Psoas muscle (tissue), 8 donors: ENCODE results near the gene NUDC. TPM values are rescaled to one million over a fixed set of nuclear protein-coding genes. Genes with fewer than 3 reads are reported as not detected.

Experiments
- ATAC-seq, 4 donors: fragments of 200-7000 bp; cut with Tn5 transposase; one replicate each; pipeline ENCODE4 v1.9.1; 2020; ENCODE audit warnings: moderate library complexity in 3 of 4, mild to moderate bottlenecking in 2 of 4
- DNase-seq, 2 donors: peaks; one replicate each; pipeline ENCODE4 v3.0.0-alpha.2; 2020
- H3K27ac ChIP-seq: fragments of 200-600 bp; one replicate; pipeline ENCODE4 v1.8.0; 2022
- H3K27me3 ChIP-seq, 3 donors: fragments of 200-600 bp in 1 of 3; one replicate each; pipeline versions ENCODE4 v1.6.1 to v1.8.0; 2013 to 2022; ENCODE audit warnings: low read length in 2 of 3, mild to moderate bottlenecking in 2 of 3, moderate library complexity in 1 of 3; ENCODE audit not compliant: insufficient read depth in 3 of 3
- H3K36me3 ChIP-seq, 2 donors: fragments of 200-600 bp in 1 of 2; one replicate each; pipeline versions ENCODE4 v1.6.1 to v1.8.0; 2013 to 2022; ENCODE audit warnings: low read depth in 1 of 2, mild to moderate bottlenecking in 1 of 2, moderate library complexity in 1 of 2; ENCODE audit not compliant: insufficient read depth in 1 of 2
- H3K4me1 ChIP-seq: fragments of 200-600 bp; one replicate; pipeline ENCODE4 v1.8.0; 2022
- H3K4me3 ChIP-seq: fragments of 200-600 bp; one replicate; pipeline ENCODE4 v1.8.0; 2022; ENCODE audit warnings: mild to moderate bottlenecking
- H3K9me3 ChIP-seq: fragments of 200-600 bp; one replicate; pipeline ENCODE4 v1.8.0; 2022
- CTCF ChIP-seq: fragments of 200-600 bp; IDR thresholded peaks from one replicate; pipeline ENCODE4 v1.8.0; 2022; ENCODE audit warnings: antibody characterized with exemption
- WGBS, 3 donors: extraction: QIAGEN DNeasy Blood & Tissue Kit; methylation state at CpG; one replicate each; pipeline versions ENCODE4 v1.1.6 to v1.1.7; 2013; 5-methylcytosine and 5-hydroxymethylcytosine counted together
- intact Hi-C, 2 donors: fragments of 100-400 bp; cut with DNase I; formaldehyde crosslinking; loops; one replicate each; pipeline versions ENCODE4 v1.11.0 to v1.14.2; 2022
- polyA plus RNA-seq, 3 donors: library from polyadenylated mRNA; stranded (reverse); fragments of 200-250 nt; gene quantifications; one replicate each; pipeline ENCODE4 v1.2.3, GENCODE V29; 2013
- total RNA-seq, 4 donors: library from RNA; stranded (reverse); fragmentation: NEBNext Ultra II Directional in 2 of 4; extraction: Animal tissue kit (Norgen Biotek cat#: 25700) in 2 of 4; gene quantifications; one replicate each; pipeline versions ENCODE4 v1.2.1 to v1.2.4, GENCODE V29; 2021 to 2023
- donor health status: healthy with polysubstance abuse.
- donor health status: DM: no; HTN: no; CAD: no; lungs with moderate emphysema.
- donor health status: Bipolar disorder and iron deficiency.
- donor health status: healthy.
- donor health status: DM: yes; HTN: yes; CAD: no.
- donor health status: DM: no; HTN: no; CAD: no.
- donor health status: DM: no; HTN: no; CAD: no.
- donor health status: DM: yes; HTN: yes; CAD: no.

The NUDC gene
- total and polyA plus RNA-seq, 7 donors, result 55.7 to 105 (median 65.5) TPM

- Histone ChIP-seq H3K27me3 (peaks cover 0 to 63% (median 22%) of the 10 kb centered on the region in 3 donors), H3K4me3 (peak within 1 kb of the TSS; percentile 38), H3K4me1 (peaks cover 7% of the 10 kb centered on the region), H3K36me3 (no peaks in the 10 kb centered on the region), H3K27ac (no peak within 1 kb of the TSS), H3K9me3 (no peaks in the 10 kb centered on the region)
- WGBS, 3 donors, result 1 to 2% (median 2%) methylated on average over 66 to 86 of the region's 86 CpGs
- TF ChIP-seq CTCF, result no peak
- intact Hi-C loops, result no loop called here
- DNase-seq, result no peak
- peak in 3 of 4 donors; percentile 7 to 50 (median 37) for ATAC-seq
Observed at GRCh38 chr1:26959722-26960624, 38.4 kb downstream of the NUDC start, which contains the start of gene KDF1. TSS of gene KDF1 (minus strand) at chr1:26960468. CDS start at chr1:26952380, 8,088 bp downstream.

GRCh38 chr1:26960625-26960966 is 39.1 kb downstream of the NUDC start:
- TF ChIP-seq CTCF, result no peak
- Histone ChIP-seq H3K27me3 (peaks cover 0 to 59% (median 22%) of the 10 kb centered on the region in 3 donors), H3K27ac (no peak overlapping the region), H3K9me3 (no peaks in the 10 kb centered on the region), H3K36me3 (no peaks in the 10 kb centered on the region), H3K4me1 (peaks cover 7% of the 10 kb centered on the region), H3K4me3 (no peak overlapping the region)
- WGBS, 3 donors, result 13 to 18% (median 15%) methylated on average over 3 of the region's 3 CpGs
- no peak for DNase-seq
- intact Hi-C loops, result no loop called here
- no peak for ATAC-seq

- Histone ChIP-seq H3K4me1 (peaks cover 7% of the 10 kb centered on the region), H3K4me3 (no peak overlapping the region), H3K27ac (no peak overlapping the region), H3K9me3 (no peaks in the 10 kb centered on the region), H3K36me3 (no peaks in the 10 kb centered on the region), H3K27me3 (peaks cover 0 to 59% (median 22%) of the 10 kb centered on the region in 3 donors)
- WGBS, 3 donors, result 66 to 72% (median 70%) methylated on average over 3 of the region's 3 CpGs
- no peak for TF ChIP-seq CTCF
- intact Hi-C loops, result no loop called here
- DNase-seq (no peak), ATAC-seq (no peak)
Observed at GRCh38 chr1:26961826-26962225, 40.3 kb downstream of the NUDC start.

GRCh38 chr1:26965213-26965612 is 43.7 kb downstream of the NUDC start:
- no peak for TF ChIP-seq CTCF
- Histone ChIP-seq H3K9me3 (no peaks in the 10 kb centered on the region), H3K36me3 (no peaks in the 10 kb centered on the region), H3K4me3 (no peak overlapping the region), H3K27me3 (peaks cover 0 to 34% (median 10%) of the 10 kb centered on the region in 3 donors), H3K27ac (no peak overlapping the region), H3K4me1 (peaks cover 7% of the 10 kb centered on the region)
- ATAC-seq (no peak), DNase-seq (no peak)
- WGBS, 3 donors, result 84 to 94% (median 89%) methylated on average over 6 of the region's 6 CpGs
- intact Hi-C loops, result no loop called here
